Activated B cell treated with CpG ODN at 0.5 μM for 24 hours (primary cell): ENCODE measurements around the gene MOGAT3. TPM values are rescaled to one million over a fixed set of nuclear protein-coding genes. Genes with fewer than 3 reads are reported as not detected.

Source experiments
- ATAC-seq: fragments of 200-7000 bp; cut with Tn5 transposase; one replicate; pipeline ENCODE4 v1.10.0; 2021; ENCODE audit warnings: low read depth, mild to moderate bottlenecking, moderate library complexity
- CTCF ChIA-PET: fragments of 350-600 bp; sonication (Branson Sonifier 250); formaldehyde crosslinking; loops from one replicate; lab custom pipeline; 2021; ENCODE audit warnings: antibody characterized with exemption; lab: Charles Lee
- POLR2A ChIA-PET: fragments of 350-600 bp; sonication (Branson Sonifier 250); formaldehyde crosslinking; loops from one replicate; lab custom pipeline; 2021; ENCODE audit warnings: antibody characterized with exemption; lab: Charles Lee
- DNase-seq: peaks from one replicate; pipeline ENCODE4 v3.0.0; 2022
- H3K27ac Mint-ChIP-seq: one replicate; pipeline ENCODE4 v1.8.0; 2020; ENCODE audit warnings: mixed read lengths
- H3K27me3 Mint-ChIP-seq: one replicate; pipeline ENCODE4 v1.8.0; 2021; ENCODE audit warnings: mixed read lengths
- H3K36me3 Mint-ChIP-seq: one replicate; pipeline ENCODE4 v1.8.0; 2021; ENCODE audit warnings: low read depth, mixed read lengths
- H3K4me1 Mint-ChIP-seq: one replicate; pipeline ENCODE4 v1.8.0; 2021; ENCODE audit warnings: mixed read lengths
- H3K4me3 Mint-ChIP-seq: one replicate; pipeline ENCODE4 v1.8.0; 2020; ENCODE audit warnings: mild to moderate bottlenecking, mixed read lengths
- H3K9me3 Mint-ChIP-seq: one replicate; pipeline ENCODE4 v1.8.0; 2020; ENCODE audit warnings: mixed read lengths
- intact Hi-C: fragments of 100-400 bp; cut with micrococcal nuclease; formaldehyde crosslinking; loops from one replicate; pipeline ENCODE4 v1.15.1; 2024
- total RNA-seq: library from RNA; stranded (reverse); gene quantifications from 2 replicates; pipeline ENCODE4 v1.2.3, GENCODE V29; 2022
- TF ChIP-seq, protein P1 (sequence below): fragments of 200-600 bp; IDR thresholded peaks from one replicate; pipeline ENCODE4 v1.8.0; 2022; ENCODE audit warnings: antibody characterized with exemption, mild to moderate bottlenecking

MOGAT3 gene
- total RNA-seq, 1 donor from 2014 or later: not detected

DNA sequence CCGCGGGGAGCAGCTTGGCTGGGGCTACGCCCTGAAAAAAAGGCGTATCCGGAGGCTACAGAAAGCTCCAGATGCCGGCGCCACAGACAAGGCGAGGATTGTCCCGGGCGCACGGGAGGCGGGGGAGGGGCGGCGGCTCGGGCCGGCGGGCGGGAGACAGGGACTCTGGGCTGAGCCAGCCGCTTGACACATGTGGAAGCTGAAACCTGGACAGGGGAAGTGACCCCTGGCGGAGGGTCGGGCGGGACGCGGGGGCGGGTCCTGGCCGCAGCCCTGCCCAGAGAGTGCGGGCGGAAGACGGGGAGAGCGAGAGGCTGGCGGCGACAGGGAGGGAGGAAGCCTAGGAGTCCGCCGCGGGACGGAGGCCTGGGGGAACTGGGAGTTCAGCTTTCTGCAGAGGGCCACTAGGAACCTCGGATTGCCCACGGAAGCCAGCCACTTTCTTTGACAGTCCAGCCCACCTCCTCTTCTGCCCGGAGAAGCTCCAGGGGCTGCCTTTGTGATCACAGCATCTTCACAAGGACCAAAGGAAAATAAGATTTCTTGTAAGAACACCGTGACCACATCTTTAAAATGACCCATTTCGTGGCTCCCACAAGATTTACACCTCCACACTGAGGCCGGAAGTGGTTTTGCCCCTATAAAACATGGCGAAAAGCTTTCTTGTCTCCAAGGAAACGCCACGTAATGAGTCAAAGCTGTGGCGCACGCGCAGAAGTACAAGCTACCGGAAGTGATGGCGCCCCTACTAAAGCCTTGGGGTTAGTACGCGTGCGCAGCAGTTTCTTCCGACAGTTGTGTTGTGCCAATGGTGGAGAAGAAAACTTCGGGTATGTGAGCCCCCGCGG is 16.8 kb upstream of the MOGAT3 start, which contains the start of the genes PLOD3 and ZNHIT1:
PLOD3 (minus strand) TSS at position 194 of the 848 bp plus-strand sequence. CDS start 307 bp downstream, outside the sequence.
ZNHIT1 (plus strand) TSS at position 778 of the 848 bp plus-strand sequence; CDS start at position 809, 31 bp downstream.
- H3K4me1 Mint-ChIP-seq: peaks cover 30% of the 10 kb centered on the region

DNA sequence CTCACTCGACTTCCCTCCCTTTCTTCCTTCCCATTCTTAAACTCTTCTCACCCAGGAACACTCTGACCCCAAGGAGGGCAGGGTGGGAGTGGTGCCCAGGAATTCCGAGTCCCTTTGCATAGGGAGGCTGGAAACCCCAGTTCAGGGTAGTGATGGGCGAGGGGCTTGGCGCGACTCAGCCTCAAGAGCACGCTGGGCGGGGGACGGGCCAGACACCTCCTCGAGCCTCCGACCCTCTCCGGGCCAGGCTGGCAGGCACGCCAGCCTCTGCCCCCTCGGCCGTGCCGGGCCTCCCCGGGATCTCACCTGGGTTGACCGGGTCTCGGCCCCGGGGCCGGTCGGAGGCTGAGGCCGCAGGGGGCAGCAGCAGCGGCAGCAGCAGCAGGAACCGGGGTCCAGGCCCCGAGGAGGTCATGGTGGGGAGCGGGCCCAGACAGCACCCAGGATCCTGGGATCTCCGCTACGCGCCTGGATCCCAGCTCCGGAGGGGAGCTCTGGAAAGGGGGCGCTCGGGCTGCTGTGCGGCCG is 16.1 kb upstream of the MOGAT3 start:
- H3K27me3 Mint-ChIP-seq: no peaks in the 10 kb centered on the region
- peak overlapping the region; percentile 30 for H3K27ac Mint-ChIP-seq
- TF ChIP-seq, protein P1, sequence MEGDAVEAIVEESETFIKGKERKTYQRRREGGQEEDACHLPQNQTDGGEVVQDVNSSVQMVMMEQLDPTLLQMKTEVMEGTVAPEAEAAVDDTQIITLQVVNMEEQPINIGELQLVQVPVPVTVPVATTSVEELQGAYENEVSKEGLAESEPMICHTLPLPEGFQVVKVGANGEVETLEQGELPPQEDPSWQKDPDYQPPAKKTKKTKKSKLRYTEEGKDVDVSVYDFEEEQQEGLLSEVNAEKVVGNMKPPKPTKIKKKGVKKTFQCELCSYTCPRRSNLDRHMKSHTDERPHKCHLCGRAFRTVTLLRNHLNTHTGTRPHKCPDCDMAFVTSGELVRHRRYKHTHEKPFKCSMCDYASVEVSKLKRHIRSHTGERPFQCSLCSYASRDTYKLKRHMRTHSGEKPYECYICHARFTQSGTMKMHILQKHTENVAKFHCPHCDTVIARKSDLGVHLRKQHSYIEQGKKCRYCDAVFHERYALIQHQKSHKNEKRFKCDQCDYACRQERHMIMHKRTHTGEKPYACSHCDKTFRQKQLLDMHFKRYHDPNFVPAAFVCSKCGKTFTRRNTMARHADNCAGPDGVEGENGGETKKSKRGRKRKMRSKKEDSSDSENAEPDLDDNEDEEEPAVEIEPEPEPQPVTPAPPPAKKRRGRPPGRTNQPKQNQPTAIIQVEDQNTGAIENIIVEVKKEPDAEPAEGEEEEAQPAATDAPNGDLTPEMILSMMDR: no peak
- ATAC-seq (peak; percentile 11), DNase-seq (no peak)
- ChIA-PET POLR2A (interaction anchor here (0.6 to 3.3 kb wide), 11 partner anchors 8 to 1720 kb away, joined by 3 to 44 read pairs (median 4); partner anchors contain the start of genes CUX1, FIS1, UFSP1 and VGF), CTCF (interaction anchor here (0.7 to 1.9 kb wide), 6 partner anchors 13 to 73 kb away, joined by 3 to 29 read pairs (median 7); partner anchors contain the start of gene FIS1)
- intact Hi-C loops: loop anchor here (1.0 to 5.0 kb wide), 2 partner anchors 104 to 1145 kb away; partner anchors contain the start of gene IFT22
- no peaks in the 10 kb centered on the region for H3K9me3 Mint-ChIP-seq
- H3K36me3 Mint-ChIP-seq: peaks cover 40% of the 10 kb centered on the region
- H3K4me1 Mint-ChIP-seq: peaks cover 30% of the 10 kb centered on the region
- H3K4me3 Mint-ChIP-seq: peak overlapping the region; percentile 94

More for the DNA sequence above, 16.8 kb upstream of the MOGAT3 start, which contains the start of the genes PLOD3 and ZNHIT1:
- peak; percentile 77 for ATAC-seq
- Mint-ChIP-seq H3K27ac (peak within 1 kb of the TSS; percentile 84), H3K27me3 (no peaks in the 10 kb centered on the region), H3K4me3 (peak within 1 kb of the TSS; percentile 94), H3K9me3 (no peaks in the 10 kb centered on the region), H3K36me3 (peaks cover 44% of the 10 kb centered on the region)
- CTCF ChIA-PET: interaction anchor here (0.7 to 1.9 kb wide), 6 partner anchors 12 to 73 kb away, joined by 3 to 29 read pairs (median 7); partner anchors contain the start of gene FIS1
- TF ChIP-seq, protein P1: no peak
- DNase-seq: peak; percentile 82
- POLR2A ChIA-PET: interaction anchor here (0.6 to 3.3 kb wide), 16 partner anchors 8 to 1712 kb away, joined by 3 to 44 read pairs (median 4); partner anchors contain the start of genes CLDN15, CUX1, FIS1 and NAT16
- intact Hi-C loops: loop anchor here (1.0 to 5.0 kb wide), 7 partner anchors 25 to 1145 kb away; partner anchors contain the start of genes IFT22 and VGF

DNA sequence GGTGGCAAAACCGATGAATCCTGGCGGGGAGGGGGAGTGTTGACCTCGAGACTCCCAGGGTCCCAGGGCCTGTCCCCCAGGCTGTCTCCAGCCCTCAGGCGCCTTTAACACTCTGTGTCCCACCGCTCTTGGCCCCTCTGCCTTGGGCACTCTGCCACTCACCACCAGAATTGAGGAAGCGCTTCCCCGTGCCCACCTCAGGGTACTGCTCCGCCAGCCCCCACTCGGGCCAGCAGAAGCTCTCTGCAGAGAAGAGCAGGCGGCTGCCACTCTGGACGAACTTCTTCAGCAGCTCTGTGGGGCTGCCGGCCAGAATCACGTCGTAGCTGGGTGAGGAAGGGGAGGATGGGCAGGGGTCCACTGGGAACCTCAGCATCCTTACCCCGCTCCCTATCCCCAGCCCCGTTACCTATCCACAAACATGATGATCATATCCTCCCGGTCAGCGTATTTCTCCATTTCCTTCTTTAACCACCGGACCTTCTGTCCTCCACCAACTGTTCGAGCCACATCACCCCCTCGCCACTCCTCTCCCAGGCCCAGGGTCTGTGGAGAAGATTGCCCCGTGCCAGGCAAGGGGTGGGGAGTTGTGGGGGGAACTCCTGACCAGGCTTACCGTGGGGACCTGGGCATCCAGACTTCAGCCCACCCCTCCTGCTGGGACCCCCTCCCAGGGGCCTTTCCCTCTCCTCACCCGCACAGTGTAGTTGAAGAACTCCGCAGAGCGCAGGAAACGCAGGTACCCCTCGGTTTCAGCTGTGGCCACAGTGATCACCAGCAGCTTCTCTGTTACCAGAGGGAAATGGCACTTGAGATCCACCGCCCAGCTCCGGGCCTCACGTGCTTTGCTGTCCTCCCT is 15.4 kb upstream of the MOGAT3 start:
- DNase-seq: no peak
- H3K4me1 Mint-ChIP-seq: peaks cover 30% of the 10 kb centered on the region
- TF ChIP-seq, protein P1: no peak
- peaks cover 41% of the 10 kb centered on the region for H3K36me3 Mint-ChIP-seq
- no peaks in the 10 kb centered on the region for H3K9me3 Mint-ChIP-seq
- peak overlapping the region; percentile 94 for H3K4me3 Mint-ChIP-seq
- H3K27me3 Mint-ChIP-seq: no peaks in the 10 kb centered on the region
- no peak for ATAC-seq
- peak overlapping the region; percentile 30 for H3K27ac Mint-ChIP-seq
- POLR2A ChIA-PET: interaction anchor here (0.6 to 3.3 kb wide), 5 partner anchors 9 to 1719 kb away, joined by 3 to 44 read pairs (median 4); partner anchors contain the start of genes FIS1 and VGF
- intact Hi-C loops: loop anchor here (5.0 kb wide), 1 partner anchor 1146 kb away; no protein-coding TSS in a partner anchor
- CTCF ChIA-PET: interaction anchor here (1.0 to 1.9 kb wide), 3 partner anchors 14 to 28 kb away, joined by 3 to 29 read pairs (median 12); partner anchors contain the start of gene FIS1

- Mint-ChIP-seq H3K27me3 (no peaks in the 10 kb centered on the region), H3K36me3 (peaks cover 53% of the 10 kb centered on the region), H3K4me3 (no peak overlapping the region), H3K27ac (no peak overlapping the region), H3K4me1 (peaks cover 9% of the 10 kb centered on the region), H3K9me3 (no peaks in the 10 kb centered on the region)
- intact Hi-C loops: no loop called here
- TF ChIP-seq, protein P1: no peak
- CTCF ChIA-PET: no interaction called here
- DNase-seq: no peak
- no peak for ATAC-seq
- POLR2A ChIA-PET: no interaction called here
These were observed 11.2 kb upstream of the MOGAT3 start for GRCh38 chr7:101212014-101212413.
